Activated T-helper 17 cell treated with anti-CD3 and anti-CD28 coated beads, Interleukin-2, amount 50 U/mL, for 72 hours (primary cell): ENCODE results near the gene PABPN1. TPM values are rescaled to one million over a fixed set of nuclear protein-coding genes. Genes with fewer than 3 reads are reported as not detected.

Experiments used
- ATAC-seq: fragments of 150-1000 bp; cut with Tn5 transposase; replicated peaks from 2 replicates; pipeline ENCODE4 v1.10.0; 2021; ENCODE audit warnings: mild to moderate bottlenecking, moderate library complexity
- H3K27ac Mint-ChIP-seq: one replicate; pipeline ENCODE4 v1.8.0; 2022; ENCODE audit warnings: mixed read lengths
- H3K27me3 Mint-ChIP-seq: one replicate; pipeline ENCODE4 v1.8.0; 2022; ENCODE audit warnings: mixed read lengths
- H3K36me3 Mint-ChIP-seq: one replicate; pipeline ENCODE4 v1.8.0; 2022; ENCODE audit warnings: low read depth, mild to moderate bottlenecking, mixed read lengths
- H3K4me1 Mint-ChIP-seq: one replicate; pipeline ENCODE4 v1.8.0; 2022; ENCODE audit warnings: mixed read lengths
- H3K4me3 Mint-ChIP-seq: one replicate; pipeline ENCODE4 v1.8.0; 2022; ENCODE audit warnings: mild to moderate bottlenecking, mixed read lengths
- H3K9me3 Mint-ChIP-seq: one replicate; pipeline ENCODE4 v1.8.0; 2022; ENCODE audit warnings: mixed read lengths
- total RNA-seq, 2 donors: library from RNA; stranded (reverse); gene quantifications; one replicate each; pipeline ENCODE4 v1.2.3, GENCODE V29; 2022

PABPN1 gene
- total RNA-seq, 2 donors from 2014 or later, result 163 to 239 TPM

DNA sequence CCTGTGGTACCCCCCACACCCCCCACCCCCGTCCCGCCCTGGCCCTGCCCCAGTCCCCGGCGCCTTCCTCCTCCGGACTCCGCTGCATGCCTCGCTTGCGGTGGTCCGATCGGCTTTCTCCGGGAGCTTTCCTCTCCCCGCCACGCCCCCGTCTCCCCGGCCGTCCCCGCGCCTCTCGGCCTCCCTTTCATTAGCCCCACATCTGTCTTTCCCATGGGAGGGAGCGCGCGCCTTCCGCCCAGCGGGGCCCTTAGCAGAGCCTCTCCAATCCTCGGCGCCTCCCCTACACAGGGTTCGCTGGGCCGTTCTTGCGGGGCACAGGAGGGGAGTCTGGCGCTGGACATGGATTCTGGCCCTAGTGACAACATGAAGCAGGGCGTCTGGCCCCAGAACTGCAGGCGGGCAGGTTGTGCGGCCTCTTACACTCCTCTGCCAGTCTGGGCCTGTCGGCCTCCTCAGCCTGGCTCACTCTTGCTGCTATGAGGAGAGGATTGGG, 45.2 kb downstream of the PABPN1 start:
- Mint-ChIP-seq H3K27ac (no peak overlapping the region), H3K36me3 (no peaks in the 10 kb centered on the region), H3K4me3 (no peak overlapping the region), H3K27me3 (peaks cover 29% of the 10 kb centered on the region), H3K4me1 (no peaks in the 10 kb centered on the region), H3K9me3 (no peaks in the 10 kb centered on the region)
- ATAC-seq, result no peak

DNA sequence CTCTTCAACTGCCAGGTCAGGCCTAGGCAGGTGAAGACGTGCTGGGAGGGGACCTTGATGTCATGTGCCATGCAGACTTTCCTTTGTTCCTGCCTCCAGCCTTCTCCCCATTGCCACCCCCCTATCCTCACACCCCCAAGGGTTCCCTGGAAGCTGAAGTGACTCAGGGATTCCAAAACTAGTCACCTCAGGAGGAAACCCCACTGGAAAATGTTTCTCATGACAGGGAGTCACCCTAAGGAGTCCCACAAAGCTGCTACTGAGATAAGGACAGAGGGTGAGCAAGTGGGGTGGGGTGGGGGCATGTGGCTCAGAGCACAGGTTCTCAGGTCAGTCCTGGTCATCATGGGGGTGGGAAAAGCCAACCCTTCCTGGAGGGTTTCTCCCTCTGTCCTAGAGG, 49.0 kb downstream of the PABPN1 start:
- Mint-ChIP-seq H3K4me1 (no peaks in the 10 kb centered on the region), H3K36me3 (no peaks in the 10 kb centered on the region), H3K27ac (no peak overlapping the region), H3K4me3 (no peak overlapping the region), H3K27me3 (peaks cover 21% of the 10 kb centered on the region), H3K9me3 (no peaks in the 10 kb centered on the region)
- no peak for ATAC-seq

DNA sequence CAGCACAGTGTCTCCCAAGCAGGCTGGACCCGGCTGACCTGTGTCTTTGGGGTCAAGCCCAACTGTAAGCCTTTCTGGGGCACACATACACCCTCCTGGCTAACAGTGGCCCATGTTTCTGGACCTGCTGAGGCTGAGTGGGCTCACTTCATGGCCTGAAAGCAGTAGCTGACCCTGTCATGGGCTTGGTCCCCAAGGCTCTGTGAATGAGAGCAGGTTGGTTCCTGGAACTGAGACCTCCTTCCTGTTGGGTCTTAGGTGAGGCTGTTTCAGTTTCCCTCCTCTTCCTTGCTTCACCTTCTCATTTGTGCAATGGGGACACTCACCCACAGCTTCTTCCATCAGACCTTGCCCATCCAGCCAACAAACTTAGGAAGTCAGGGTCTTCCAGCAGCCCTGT, 50.6 kb downstream of the PABPN1 start:
- H3K4me1 Mint-ChIP-seq, result no peaks in the 10 kb centered on the region
- H3K4me3 Mint-ChIP-seq, result no peak overlapping the region
- H3K27ac Mint-ChIP-seq, result no peak overlapping the region
- no peak for ATAC-seq
- peaks cover 16% of the 10 kb centered on the region for H3K27me3 Mint-ChIP-seq
- no peaks in the 10 kb centered on the region for H3K9me3 Mint-ChIP-seq
- no peaks in the 10 kb centered on the region for H3K36me3 Mint-ChIP-seq

DNA sequence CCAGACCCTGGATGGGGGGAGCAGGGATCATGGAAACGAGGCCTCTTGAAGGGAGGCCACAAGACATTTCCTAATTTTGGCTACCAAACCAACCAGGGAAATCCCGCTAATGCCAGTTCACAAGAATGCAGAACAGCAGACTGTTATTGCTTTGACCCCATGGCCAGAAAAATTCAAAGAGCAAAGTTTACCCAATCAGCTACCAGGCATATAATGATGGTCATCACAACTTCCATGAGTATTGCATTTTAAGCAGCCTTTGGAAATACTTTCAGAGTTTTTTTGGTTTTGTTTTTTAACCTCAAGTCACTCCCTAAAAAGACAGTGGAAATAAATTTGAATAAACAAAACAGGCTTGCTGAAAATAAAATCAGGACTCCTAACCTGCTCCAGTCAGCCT, 51.3 kb downstream of the PABPN1 start, which contains the start of gene IL25:
TSS of gene IL25 (plus strand) at position 301 of the 400 bp plus-strand sequence.
- Mint-ChIP-seq H3K27me3 (peaks cover 13% of the 10 kb centered on the region), H3K4me1 (no peaks in the 10 kb centered on the region), H3K27ac (no peak within 1 kb of the TSS), H3K4me3 (no peak within 1 kb of the TSS), H3K36me3 (no peaks in the 10 kb centered on the region), H3K9me3 (no peaks in the 10 kb centered on the region)
- ATAC-seq, result no peak

DNA sequence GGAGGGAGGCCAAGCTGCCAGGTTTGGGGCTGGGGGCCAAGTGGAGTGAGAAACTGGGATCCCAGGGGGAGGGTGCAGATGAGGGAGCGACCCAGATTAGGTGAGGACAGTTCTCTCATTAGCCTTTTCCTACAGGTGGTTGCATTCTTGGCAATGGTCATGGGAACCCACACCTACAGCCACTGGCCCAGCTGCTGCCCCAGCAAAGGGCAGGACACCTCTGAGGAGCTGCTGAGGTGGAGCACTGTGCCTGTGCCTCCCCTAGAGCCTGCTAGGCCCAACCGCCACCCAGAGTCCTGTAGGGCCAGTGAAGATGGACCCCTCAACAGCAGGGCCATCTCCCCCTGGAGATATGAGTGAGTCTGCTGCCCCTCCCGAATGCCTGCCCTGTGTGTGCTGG, 51.8 kb downstream of the PABPN1 start:
- no peak for ATAC-seq
- no peaks in the 10 kb centered on the region for H3K36me3 Mint-ChIP-seq
- H3K9me3 Mint-ChIP-seq, result no peaks in the 10 kb centered on the region
- no peaks in the 10 kb centered on the region for H3K4me1 Mint-ChIP-seq
- H3K27me3 Mint-ChIP-seq, result peaks cover 9% of the 10 kb centered on the region
- no peak overlapping the region for H3K4me3 Mint-ChIP-seq
- no peak overlapping the region for H3K27ac Mint-ChIP-seq

Other genes starting within 250 kb of the PABPN1 start
- gene ACIN1, start 226.3 kb upstream of the PABPN1 start, total RNA-seq, result 100 to 1,000 TPM; 187 to 214 TPM
- 10 to 100 TPM; 40.3 to 53.4 TPM for gene C14orf119, start 226.0 kb upstream of the PABPN1 start, total RNA-seq
- not detected for gene CIROP, start 216.5 kb upstream of the PABPN1 start, total RNA-seq
- not detected for gene CEBPE, start 202.2 kb upstream of the PABPN1 start, total RNA-seq
- under 1 TPM; 0.61 to 0.69 TPM for gene SLC7A8, start 137.8 kb upstream of the PABPN1 start, total RNA-seq
- gene RNF212B, start 83.5 kb upstream of the PABPN1 start, total RNA-seq, result not detected
- gene HOMEZ, start 35.3 kb upstream of the PABPN1 start, total RNA-seq, result 10 to 100 TPM in 1 of 2 donors, 1 to 10 TPM in 1; 8.4 to 10.3 TPM
- 10 to 100 TPM; 21.1 to 68.8 TPM for gene PPP1R3E, start 18.6 kb upstream of the PABPN1 start, total RNA-seq
- 1 to 10 TPM; 1.2 to 2.9 TPM for gene BCL2L2, start 14.6 kb upstream of the PABPN1 start, total RNA-seq
- 1 to 10 TPM; 2.2 to 3.0 TPM for gene SLC22A17, start 31.4 kb downstream of the PABPN1 start, total RNA-seq
- gene EFS, start 43.7 kb downstream of the PABPN1 start, total RNA-seq, result not detected
- not detected for gene IL25, start 51.4 kb downstream of the PABPN1 start, total RNA-seq
- gene CMTM5, start 55.6 kb downstream of the PABPN1 start, total RNA-seq, result not detected
- under 1 TPM; 0.71 to 0.82 TPM for gene MYH6, start 86.8 kb downstream of the PABPN1 start, total RNA-seq
- under 1 TPM; 0.13 to 0.19 TPM for gene MYH7, start 114.2 kb downstream of the PABPN1 start, total RNA-seq
- 10 to 100 TPM; 43.5 to 53.1 TPM for gene NGDN, start 148.2 kb downstream of the PABPN1 start, total RNA-seq
- 1 to 10 TPM; 2.1 to 2.3 TPM for gene ZFHX2, start 230.3 kb downstream of the PABPN1 start, total RNA-seq
- 1 to 10 TPM; 7.3 to 8.7 TPM for gene THTPA, start 234.8 kb downstream of the PABPN1 start, total RNA-seq
- gene AP1G2, start 246.3 kb downstream of the PABPN1 start, total RNA-seq, result 100 to 1,000 TPM; 199 to 312 TPM